Measurements from ENCODE around the gene ADIRF.
"Not testable (repeated sequence)": the region's sequence is repeated elsewhere in the genome, so short reads cannot be mapped to it uniquely, and the experiment has no call there.

Gene ADIRF

DNA sequence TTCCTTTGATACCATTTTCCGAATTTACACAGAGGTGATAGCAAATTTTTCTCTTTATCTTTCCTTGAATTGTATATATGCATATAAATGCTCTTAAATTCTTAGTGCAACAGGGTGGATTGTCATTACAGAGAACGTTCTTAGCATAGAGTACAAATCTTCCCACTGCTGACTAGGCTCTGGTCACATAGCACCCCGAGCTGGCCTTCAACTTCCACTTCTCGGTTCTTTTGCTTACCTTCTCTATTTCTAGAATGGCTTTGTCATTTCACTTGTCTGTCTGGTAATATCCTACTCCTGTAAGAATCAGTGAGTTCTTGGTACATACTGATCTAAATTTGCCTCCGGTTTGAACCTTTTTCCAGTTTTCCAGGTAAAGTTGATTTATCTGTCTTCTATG lies 13.4 kb downstream of the ADIRF start:
- DNase-seq: no peak

DNA sequence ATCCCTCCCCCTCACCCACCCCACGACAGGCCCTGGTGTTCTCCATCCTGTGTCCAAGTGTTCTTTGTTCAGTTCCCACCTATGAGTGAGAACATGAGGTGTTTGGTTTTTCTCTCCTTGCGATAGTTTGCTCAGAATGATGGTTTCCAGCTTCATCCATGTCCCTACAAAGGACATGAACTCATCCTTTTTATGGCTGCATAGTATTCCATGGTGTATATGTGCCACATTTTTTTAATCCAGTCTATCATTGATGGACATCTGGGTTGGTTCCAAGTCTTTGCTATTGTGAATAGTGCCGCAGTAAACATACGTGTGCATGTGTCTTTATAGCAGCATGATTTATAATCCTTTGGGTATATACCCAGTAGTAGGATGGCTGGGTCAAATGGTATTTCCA lies 16.2 kb downstream of the ADIRF start:
- not testable (repeated sequence) for DNase-seq

DNA sequence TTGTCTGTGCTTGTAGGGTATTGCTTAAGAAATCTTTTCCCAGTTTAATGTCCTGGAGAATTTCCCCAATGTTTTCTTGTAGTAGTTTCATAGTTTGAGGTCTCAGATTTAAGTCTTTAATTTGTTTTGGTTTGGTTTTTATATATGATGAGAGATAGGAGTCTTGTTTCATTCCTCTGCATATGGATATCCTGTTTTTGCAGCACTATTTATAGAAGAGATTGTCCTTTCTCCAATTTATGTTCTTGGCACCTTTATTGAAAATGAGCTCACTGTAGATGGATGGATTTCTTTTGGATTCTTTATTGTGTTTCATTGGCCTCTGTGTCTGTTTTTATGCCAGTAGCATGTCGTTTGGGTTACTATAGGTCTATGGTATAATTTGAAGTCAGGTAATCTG lies 20.2 kb downstream of the ADIRF start:
- no peak for DNase-seq

DNA sequence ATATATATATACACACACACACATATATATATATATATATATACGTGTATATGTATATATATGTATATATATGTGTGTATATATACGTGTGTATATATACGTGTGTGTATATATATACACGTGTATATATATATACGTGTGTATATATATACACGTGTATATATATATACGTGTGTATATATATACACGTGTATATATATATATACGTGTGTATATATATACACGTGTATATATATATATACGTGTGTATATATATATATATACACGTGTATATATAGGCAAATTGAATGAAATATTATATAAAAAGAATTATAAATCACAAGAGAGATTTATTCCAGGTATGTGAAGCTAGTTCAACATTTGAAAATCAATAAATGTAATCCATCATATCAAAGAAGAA lies 23.1 kb downstream of the ADIRF start:
- DNase-seq: not testable (repeated sequence)

DNA sequence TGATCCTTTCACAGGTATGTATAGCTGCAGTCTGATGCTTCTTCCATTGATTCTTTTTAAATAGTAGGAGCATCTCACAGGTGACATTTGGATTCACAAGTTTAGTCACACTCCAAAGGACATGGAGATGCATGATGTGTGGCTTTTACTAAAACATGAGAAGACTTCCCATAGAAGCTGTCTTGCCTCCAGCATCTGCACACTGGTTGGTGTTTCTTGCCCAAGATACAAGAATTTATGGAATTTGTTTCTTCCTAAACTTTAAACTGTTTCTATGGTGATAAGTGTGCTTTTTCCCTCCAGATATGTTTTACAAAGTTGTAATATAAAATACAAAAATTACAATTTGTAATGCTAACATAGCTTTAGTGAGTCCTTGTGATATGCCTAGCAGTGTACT lies 24.2 kb downstream of the ADIRF start:
- DNase-seq: no peak

DNA sequence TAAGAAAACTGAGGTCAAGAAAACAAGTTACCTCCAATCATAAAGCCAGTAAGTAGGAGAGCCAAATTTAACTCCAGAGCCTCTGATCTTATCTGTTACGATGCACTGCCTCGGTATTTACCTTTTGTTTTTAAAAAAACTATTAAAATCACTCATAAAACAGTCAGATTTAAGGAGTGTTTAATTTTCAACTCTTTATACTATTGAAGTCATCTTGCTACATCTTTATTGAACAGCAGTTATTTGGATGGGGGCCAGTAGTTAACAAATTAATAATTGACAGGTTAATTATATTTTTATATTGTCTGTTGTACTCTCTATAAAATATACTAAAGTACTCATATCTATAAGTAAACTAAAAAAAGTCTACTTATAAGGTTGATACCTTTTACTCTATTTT lies 24.6 kb downstream of the ADIRF start:
- DNase-seq: no peak

DNA sequence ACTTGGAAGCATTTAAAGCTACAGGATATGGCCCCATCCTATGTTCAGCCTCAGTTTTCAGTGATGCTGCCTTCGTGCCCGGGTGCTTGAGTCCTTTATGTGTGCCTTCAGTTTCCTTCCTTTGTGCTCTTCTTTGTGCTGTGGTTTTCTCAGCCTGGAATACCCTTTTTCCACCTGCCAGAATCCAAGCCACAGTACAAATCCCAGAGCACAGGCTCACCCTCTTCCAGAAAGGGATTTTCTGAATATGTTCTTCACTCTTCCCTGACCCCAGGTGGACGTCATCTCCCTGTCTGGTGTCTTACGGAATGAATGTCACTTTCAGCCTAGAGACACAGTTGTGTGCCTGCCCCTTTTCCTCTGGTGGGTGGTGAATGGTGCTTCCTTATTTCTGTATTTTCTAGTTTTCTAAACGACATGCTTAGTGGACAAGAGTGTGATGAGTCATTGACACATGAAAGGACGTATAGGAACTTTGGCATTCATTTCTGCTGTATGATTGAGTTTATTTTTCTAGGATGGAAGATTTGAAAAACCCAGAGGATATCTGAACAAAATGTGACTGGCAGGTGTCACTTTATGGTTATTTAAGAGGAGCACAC lies 31.6 kb downstream of the ADIRF start:
- DNase-seq: not testable (repeated sequence)

DNA sequence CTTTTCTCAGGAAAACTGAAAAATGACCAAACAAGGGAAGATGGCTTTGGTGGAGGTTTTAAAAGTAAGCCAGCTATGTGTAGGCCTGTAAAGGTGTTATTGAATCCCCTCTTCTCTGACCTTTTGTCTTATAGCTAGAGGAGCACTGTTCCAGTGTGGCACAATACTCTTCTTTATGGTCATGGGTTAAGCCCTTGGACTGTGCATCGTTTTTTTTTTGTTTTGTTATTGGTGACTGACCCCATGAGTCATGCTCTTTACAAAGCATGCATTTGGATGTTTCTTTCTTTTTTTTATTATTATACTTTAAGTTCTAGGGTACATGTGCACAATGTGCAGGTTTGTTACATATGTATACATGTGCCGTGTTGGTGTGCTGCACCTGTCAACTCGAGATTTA lies 32.2 kb downstream of the ADIRF start:
- no peak for DNase-seq

DNA sequence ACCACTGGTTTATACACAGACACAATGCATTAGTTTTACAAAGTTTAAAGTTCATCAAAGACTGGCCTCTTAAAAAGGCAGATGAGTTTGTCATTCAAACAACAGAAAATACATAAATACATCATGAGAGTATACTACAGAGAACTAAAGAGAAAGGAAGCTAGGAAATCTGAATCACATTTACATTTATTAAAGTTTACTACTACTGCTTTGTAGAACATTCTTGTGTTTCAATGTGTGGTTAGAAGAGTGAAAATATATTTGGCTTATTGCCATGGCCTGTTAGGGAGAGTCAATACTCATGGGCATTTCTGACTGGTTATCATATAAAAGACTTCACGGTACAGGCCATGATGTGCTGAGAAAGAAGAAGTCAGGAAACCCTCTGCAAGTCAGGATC lies 38.8 kb downstream of the ADIRF start:
- DNase-seq: not testable (repeated sequence)

DNA sequence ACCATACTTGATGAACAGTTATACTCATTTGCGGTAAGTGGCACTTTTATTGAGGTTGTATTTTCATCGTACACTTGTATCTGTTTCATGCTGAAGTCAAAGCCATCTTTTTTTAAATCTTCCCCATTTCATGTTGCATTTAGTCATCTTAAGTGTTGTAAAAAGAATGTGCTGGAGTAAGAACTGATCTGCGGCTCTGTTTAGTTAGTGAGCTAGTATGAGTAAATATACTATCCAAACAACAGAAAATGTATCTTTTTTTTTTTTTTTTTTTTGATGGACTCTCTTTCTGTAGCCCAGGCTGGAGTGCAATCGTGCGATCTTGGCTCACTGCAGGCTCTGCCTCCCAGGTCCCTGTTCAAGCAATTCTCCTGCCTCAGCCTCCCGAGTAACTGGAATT lies 39.4 kb downstream of the ADIRF start:
- DNase-seq: not testable (repeated sequence)

DNA sequence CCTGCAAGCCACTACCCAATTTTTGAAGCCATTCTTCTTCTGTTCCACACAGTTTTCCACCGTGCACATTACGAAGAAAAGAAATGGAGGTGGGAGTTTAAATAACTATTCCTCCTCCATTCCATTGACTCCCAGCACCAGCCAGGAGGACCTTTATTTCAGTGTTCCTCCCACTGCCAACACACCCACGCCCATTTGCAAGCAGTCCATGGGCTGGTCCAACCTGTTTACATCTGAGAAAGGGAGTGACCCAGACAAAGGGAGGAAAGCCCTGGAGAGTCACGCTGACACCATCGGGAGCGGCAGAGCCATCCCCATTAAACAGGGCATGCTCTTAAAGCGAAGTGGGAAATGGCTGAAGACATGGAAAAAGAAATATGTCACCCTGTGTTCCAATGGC lies 40.0 kb downstream of the ADIRF start:
- DNase-seq: not testable (repeated sequence)

DNA sequence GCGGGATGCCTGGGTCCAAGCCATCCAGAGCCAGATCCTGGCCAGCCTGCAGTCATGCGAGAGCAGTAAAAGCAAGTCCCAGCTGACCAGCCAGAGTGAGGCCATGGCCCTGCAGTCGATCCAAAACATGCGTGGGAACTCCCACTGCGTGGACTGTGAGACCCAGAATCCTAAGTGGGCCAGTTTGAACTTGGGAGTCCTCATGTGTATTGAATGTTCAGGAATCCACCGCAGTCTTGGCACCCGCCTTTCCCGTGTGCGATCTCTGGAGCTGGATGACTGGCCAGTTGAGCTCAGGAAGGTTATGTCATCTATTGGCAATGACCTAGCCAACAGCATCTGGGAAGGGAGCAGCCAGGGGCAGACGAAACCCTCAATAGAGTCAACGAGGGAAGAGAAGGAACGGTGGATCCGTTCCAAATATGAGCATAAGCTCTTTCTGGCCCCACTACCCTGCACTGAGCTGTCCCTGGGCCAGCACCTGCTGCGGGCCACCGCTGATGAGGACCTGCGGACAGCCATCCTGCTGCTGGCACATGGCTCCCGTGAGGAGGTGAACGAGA lies 40.9 kb downstream of the ADIRF start:
- DNase-seq: not testable (repeated sequence)

DNA sequence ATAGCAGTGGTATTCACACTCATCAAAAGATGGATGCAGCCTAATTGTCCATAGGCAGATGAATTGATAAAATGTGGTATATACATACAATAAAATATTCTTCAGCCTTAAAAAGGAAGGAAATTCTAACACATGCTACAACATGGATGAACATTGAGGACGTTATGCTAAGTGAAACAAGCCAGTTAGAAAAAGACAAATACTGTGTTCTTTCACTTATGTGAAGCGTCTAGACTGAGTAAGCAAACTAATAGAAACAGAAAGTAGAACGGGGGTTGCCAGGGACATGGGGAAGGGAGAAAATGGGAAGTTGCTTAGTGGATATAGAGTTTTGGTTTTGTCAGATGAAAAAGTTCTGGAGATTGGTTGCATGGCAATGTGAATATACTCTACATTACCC lies 45.2 kb downstream of the ADIRF start:
- not testable (repeated sequence) for DNase-seq

DNA sequence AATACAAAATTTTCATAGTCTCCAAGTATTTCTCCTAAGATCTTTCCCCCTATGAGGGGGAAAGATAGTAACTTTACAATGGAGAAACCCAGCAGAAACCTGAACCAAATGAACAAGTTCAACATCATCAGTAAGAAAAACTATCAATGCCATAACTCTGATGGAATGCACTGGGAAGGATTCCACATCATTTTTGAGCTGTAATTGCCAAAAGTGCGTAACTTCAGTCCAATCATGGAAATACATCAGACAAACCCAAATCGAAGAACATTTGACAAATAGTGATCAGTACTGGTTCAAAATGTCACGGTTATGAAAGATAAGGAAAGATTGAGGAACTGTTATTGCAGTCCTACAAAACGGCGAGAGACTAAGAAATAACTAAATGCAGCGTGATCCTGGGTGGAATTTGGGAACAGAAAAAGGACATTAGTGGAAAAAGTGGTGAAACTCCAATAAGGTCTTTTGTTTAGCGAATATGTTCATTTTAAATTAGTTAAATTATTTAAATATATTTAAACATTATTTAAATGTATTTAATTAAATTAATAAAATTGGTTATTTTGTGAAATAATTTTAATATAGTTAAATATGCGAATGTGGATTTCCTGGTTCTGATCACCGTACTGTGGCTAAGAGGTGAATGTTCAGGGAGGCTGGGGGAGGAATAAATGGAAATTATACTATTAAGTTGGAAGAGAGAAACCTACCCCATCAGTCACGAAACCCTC lies 46.9 kb downstream of the ADIRF start:
- DNase-seq: not testable (repeated sequence)

DNA sequence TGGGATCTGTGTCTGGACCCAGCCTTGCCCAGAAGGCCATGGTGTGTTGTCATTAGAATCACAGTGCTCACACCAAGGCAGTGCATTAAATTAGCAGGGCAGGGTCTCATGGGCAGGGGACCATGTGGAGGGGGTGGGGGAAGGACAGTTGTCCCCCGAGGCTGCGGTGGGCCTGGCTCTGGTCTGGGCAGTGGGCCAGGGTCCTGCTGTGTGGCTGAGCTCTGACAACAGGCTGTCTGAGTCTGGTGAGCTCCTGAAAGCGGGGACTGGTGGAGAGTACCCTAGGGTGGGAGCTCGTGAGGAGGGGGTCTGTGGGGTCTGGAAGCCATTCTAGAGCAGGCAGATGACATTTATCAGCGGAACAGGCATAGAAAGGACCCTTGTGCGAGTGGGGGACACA lies 49.8 kb downstream of the ADIRF start:
- DNase-seq: not testable (repeated sequence)

DNA sequence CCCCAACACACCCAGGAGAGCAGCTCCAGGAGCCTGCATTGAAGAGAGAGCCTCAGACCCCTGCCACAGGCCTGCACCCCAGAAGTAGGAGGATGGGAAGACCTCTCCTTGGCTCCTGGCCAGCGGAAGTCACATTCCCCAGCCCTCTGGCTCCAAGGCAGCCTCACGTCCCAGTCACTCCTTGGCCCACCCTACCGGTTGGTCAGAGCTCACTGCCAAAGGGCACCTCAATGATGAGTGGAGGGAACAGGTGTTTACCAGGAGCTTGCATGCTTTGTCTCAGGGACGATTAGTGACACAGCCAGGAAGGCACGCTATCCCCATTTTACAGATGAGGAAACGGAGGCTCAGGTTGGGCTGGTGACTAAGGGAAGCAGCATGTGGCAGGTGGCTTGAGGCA lies 50.8 kb downstream of the ADIRF start:
- not testable (repeated sequence) for DNase-seq

DNA sequence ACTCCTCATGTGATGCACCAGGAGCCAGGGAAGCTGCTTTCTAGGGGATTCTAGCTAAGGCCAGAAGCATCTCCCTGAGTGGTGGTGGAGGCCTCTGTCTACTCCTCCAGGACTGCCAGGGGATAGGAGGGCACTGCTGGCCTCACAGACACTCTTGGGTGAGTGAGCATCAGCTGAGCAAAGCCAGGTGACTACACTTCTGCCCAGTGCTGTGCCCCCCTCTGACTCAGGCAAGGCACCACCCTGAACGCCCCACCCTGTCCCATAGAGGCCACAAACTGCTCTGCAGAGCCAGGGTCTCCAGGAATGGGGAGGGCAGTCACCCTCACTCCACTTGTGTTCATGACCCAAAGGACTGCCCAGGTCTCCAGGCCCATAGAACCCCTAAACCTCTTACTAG lies 51.2 kb downstream of the ADIRF start:
- DNase-seq: not testable (repeated sequence)

DNA sequence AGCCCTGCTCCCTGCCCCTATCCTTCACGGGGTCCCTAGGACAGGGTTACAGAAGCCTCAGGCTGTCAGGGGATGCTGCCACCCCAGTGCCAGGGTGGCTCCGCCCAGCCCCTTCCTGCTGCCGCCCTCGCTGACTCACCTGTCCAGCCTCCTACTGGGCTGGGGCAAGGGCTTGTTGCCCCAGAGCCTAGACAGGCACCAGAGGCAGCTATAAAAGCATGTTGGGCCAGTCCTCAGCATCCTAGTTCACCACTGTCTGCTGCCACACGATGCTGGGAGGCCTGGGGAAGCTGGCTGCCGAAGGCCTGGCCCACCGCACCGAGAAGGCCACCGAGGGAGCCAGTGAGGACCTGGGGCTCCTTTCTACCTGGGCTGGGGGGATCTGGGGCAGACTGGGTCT lies 51.8 kb downstream of the ADIRF start, which contains the start of gene FAM25A:
FAM25A (plus strand) TSS at position 239 of the 400 bp plus-strand sequence; CDS start at position 270, 31 bp downstream.
- DNase-seq: not testable (repeated sequence)

Data from NCI-H1092 (cell line).